ENCODE measurements around the gene MRPS16. TPM values are rescaled to one million over a fixed set of nuclear protein-coding genes. Genes with fewer than 3 reads are reported as not detected.

The MRPS16 gene
- total RNA-seq, 1 donor from 2014 or later = 67.0 TPM

DNA sequence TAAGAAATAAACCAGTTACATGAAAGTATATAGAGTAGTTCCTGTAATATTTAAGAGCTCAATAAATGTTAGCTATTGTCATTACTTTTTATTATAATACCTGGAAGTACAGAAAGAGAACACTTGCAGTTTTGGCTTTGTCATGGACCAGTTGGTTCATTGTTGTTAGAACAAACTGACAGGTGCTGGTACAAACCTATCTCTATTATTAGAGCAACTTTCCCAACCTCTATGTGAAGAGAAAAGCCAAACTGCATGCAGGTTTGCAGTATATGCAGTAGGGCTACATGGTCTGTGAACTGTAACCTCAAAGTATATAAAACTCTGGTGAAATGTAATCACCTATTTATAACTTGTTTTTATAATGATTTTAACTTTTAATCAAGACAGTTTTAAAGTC lies 25.8 kb downstream of the MRPS16 start:
- H3K27me3 ChIP-seq (ENCODE audit: insufficient read depth, low read length) = no peaks in the 10 kb centered on the region
- Mint-ChIP-seq H3K36me3 (ENCODE audit: low read depth, unreplicated experiment) (peaks cover 6% of the 10 kb centered on the region), H3K27me3 (ENCODE audit: low read depth, unreplicated experiment) (no peaks in the 10 kb centered on the region), H3K4me3 (ENCODE audit: unreplicated experiment) (no peak overlapping the region), H3K9me3 (ENCODE audit: unreplicated experiment) (no peaks in the 10 kb centered on the region), H3K27ac (ENCODE audit: unreplicated experiment) (no peak overlapping the region), H3K4me1 (ENCODE audit: low read depth, unreplicated experiment) (peaks cover 6% of the 10 kb centered on the region)
- H4K20me1 ChIP-seq (ENCODE audit: insufficient read depth, low read length) = no peaks in the 10 kb centered on the region
- H3K9ac ChIP-seq (ENCODE audit: low read length) = no peak overlapping the region
- no peaks in the 10 kb centered on the region for H3K4me1 ChIP-seq (ENCODE audit: insufficient read depth, low read length)
- no peak overlapping the region for H2AFZ ChIP-seq (ENCODE audit: low read depth, low read length)
- H3K4me2 ChIP-seq (ENCODE audit: low read length) = no peak overlapping the region
- TF ChIP-seq EZH2 (IDR thresholded peaks at IDR 0.05; ENCODE audit: insufficient read depth, low read length) (no peak), CTCF (IDR thresholded peaks at IDR 0.05; ENCODE audit: insufficient read depth, low read depth, low read length) (no peak)
- H3K36me3 ChIP-seq (ENCODE audit: insufficient read depth, low read length) = peaks cover 3% of the 10 kb centered on the region
- H3K9me3 ChIP-seq (ENCODE audit: insufficient read depth, low read depth, low read length) = no peaks in the 10 kb centered on the region
- no peak overlapping the region for H3K27ac ChIP-seq (ENCODE audit: low read depth, low read length)
- FAIRE-seq = no peak
- H3K79me2 ChIP-seq (ENCODE audit: insufficient read depth, low read length) = no peaks in the 10 kb centered on the region
- H3K4me3 ChIP-seq (ENCODE audit: insufficient read depth, low read depth, low read length) = no peak overlapping the region
- DNase-seq (ENCODE audit: low read depth) = no peak

DNA sequence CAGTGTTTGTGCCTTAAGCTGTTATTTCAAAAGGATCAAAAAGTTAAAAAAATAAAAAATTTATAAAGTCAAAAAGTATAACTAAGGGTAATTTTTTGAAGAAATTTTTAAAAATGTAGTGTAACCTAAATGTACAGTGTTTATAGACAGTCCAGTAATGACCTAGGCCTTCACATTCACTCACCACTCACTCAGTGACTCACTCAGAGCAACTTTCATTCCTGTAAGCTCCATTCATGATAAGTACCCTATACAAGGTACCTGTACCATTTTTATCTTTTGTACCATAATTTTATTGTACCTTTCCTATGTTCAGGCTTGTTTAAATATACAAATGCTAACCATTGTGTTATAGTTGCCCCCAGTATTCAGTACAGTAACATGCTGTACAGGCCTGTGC lies 26.9 kb downstream of the MRPS16 start:
- Mint-ChIP-seq H3K27me3 (ENCODE audit: low read depth, unreplicated experiment) (no peaks in the 10 kb centered on the region), H3K9me3 (ENCODE audit: unreplicated experiment) (no peaks in the 10 kb centered on the region), H3K36me3 (ENCODE audit: low read depth, unreplicated experiment) (peaks cover 3% of the 10 kb centered on the region), H3K4me3 (ENCODE audit: unreplicated experiment) (no peak overlapping the region), H3K4me1 (ENCODE audit: low read depth, unreplicated experiment) (peaks cover 6% of the 10 kb centered on the region), H3K27ac (ENCODE audit: unreplicated experiment) (no peak overlapping the region)
- Histone ChIP-seq H3K4me2 (ENCODE audit: low read length) (no peak overlapping the region), H3K27ac (ENCODE audit: low read depth, low read length) (no peak overlapping the region), H3K27me3 (ENCODE audit: insufficient read depth, low read length) (no peaks in the 10 kb centered on the region), H3K9ac (ENCODE audit: low read length) (no peak overlapping the region), H3K9me3 (ENCODE audit: insufficient read depth, low read depth, low read length) (no peaks in the 10 kb centered on the region), H3K79me2 (ENCODE audit: insufficient read depth, low read length) (no peaks in the 10 kb centered on the region), H2AFZ (ENCODE audit: low read depth, low read length) (no peak overlapping the region), H3K4me3 (ENCODE audit: insufficient read depth, low read depth, low read length) (no peak overlapping the region), H4K20me1 (ENCODE audit: insufficient read depth, low read length) (no peaks in the 10 kb centered on the region), H3K4me1 (ENCODE audit: insufficient read depth, low read length) (no peaks in the 10 kb centered on the region), H3K36me3 (ENCODE audit: insufficient read depth, low read length) (peaks cover 2% of the 10 kb centered on the region)
- TF ChIP-seq CTCF (IDR thresholded peaks at IDR 0.05; ENCODE audit: insufficient read depth, low read depth, low read length) (no peak), EZH2 (IDR thresholded peaks at IDR 0.05; ENCODE audit: insufficient read depth, low read length) (no peak)
- no peak for DNase-seq (ENCODE audit: low read depth)
- FAIRE-seq = no peak

- Histone ChIP-seq H3K4me3 (ENCODE audit: insufficient read depth, low read depth, low read length) (no peak overlapping the region), H2AFZ (ENCODE audit: low read depth, low read length) (no peak overlapping the region), H3K4me2 (ENCODE audit: low read length) (no peak overlapping the region), H3K4me1 (ENCODE audit: insufficient read depth, low read length) (no peaks in the 10 kb centered on the region), H3K9me3 (ENCODE audit: insufficient read depth, low read depth, low read length) (no peaks in the 10 kb centered on the region), H3K36me3 (ENCODE audit: insufficient read depth, low read length) (peaks cover 6% of the 10 kb centered on the region), H3K27ac (ENCODE audit: low read depth, low read length) (no peak overlapping the region), H3K79me2 (ENCODE audit: insufficient read depth, low read length) (no peaks in the 10 kb centered on the region), H4K20me1 (ENCODE audit: insufficient read depth, low read length) (no peaks in the 10 kb centered on the region), H3K27me3 (ENCODE audit: insufficient read depth, low read length) (no peaks in the 10 kb centered on the region), H3K9ac (ENCODE audit: low read length) (no peak overlapping the region)
- no peak for DNase-seq (ENCODE audit: low read depth)
- H3K9me3 Mint-ChIP-seq (ENCODE audit: unreplicated experiment) = no peaks in the 10 kb centered on the region
- H3K27ac Mint-ChIP-seq (ENCODE audit: unreplicated experiment) = no peak overlapping the region
- TF ChIP-seq CTCF (IDR thresholded peaks at IDR 0.05; ENCODE audit: insufficient read depth, low read depth, low read length) (no peak), EZH2 (IDR thresholded peaks at IDR 0.05; ENCODE audit: insufficient read depth, low read length) (no peak)
- H3K4me1 Mint-ChIP-seq (ENCODE audit: low read depth, unreplicated experiment) = no peaks in the 10 kb centered on the region
- H3K27me3 Mint-ChIP-seq (ENCODE audit: low read depth, unreplicated experiment) = no peaks in the 10 kb centered on the region
- H3K36me3 Mint-ChIP-seq (ENCODE audit: low read depth, unreplicated experiment) = peaks cover 10% of the 10 kb centered on the region
- no peak overlapping the region for H3K4me3 Mint-ChIP-seq (ENCODE audit: unreplicated experiment)
- FAIRE-seq = no peak
Measured at GRCh38 chr10:73220989-73221388, 31.5 kb downstream of the MRPS16 start.
